HepG2 (cell line): Measurements from ENCODE around the gene HPCAL1. TPM values are rescaled to one million over a fixed set of nuclear protein-coding genes. Genes with fewer than 3 reads are reported as not detected.

ENCODE experiments used
- GATAD2A ChIP-seq: IDR thresholded peaks from 2 replicates; pipeline ENCODE4 v1.6.1; 2016
- MTA1 ChIP-seq: sonication (generic); formaldehyde crosslinking; IDR thresholded peaks from 2 replicates; pipeline ENCODE4 v1.4.0; 2020; ENCODE audit warnings: missing genetic modification reagents, mild to moderate bottlenecking, borderline replicate concordance
- NKX3-1 ChIP-seq: sonication (generic); formaldehyde crosslinking; IDR thresholded peaks from 2 replicates; pipeline ENCODE4 v1.5.0; 2020; ENCODE audit warnings: missing genetic modification reagents
- PHB2 ChIP-seq: fragments of 450-650 bp; IDR thresholded peaks from 2 replicates; pipeline ENCODE4 v1.6.1; 2018; ENCODE audit not compliant: partially characterized antibody
- PHF5A ChIP-seq: IDR thresholded peaks from one replicate; pipeline ENCODE4 v1.6.1; 2018; ENCODE audit warnings: low read depth, missing genetic modification reagents; ENCODE audit not compliant: unreplicated experiment
- TCF7L2 ChIP-seq: IDR thresholded peaks from 2 replicates; pipeline ENCODE4 v1.6.1; 2011; ENCODE audit warnings: mild to moderate bottlenecking, low read depth, low read length, moderate library complexity
- ZBTB40 ChIP-seq, 2 experiments: fragments of 450-650 bp in 1 of 2; sonication (generic) in 1 of 2; formaldehyde crosslinking in 1 of 2; IDR thresholded peaks; 2 replicates each; pipeline versions ENCODE4 v1.6.1 to v1.8.0; 2016 to 2022; ENCODE audit warnings: antibody characterized with exemption in 1 of 2, mild to moderate bottlenecking in 1 of 2, missing genetic modification reagents in 1 of 2
- ZGPAT ChIP-seq: IDR thresholded peaks from 2 replicates; pipeline ENCODE4 v1.6.1; 2016; ENCODE audit warnings: mild to moderate bottlenecking
- ZNF580 ChIP-seq: IDR thresholded peaks from 2 replicates; pipeline ENCODE4 v1.6.1; 2016; ENCODE audit warnings: low read depth, borderline replicate concordance
- ZNF772 ChIP-seq: sonication (generic); formaldehyde crosslinking; IDR thresholded peaks from 2 replicates; pipeline ENCODE4 v1.5.0; 2020; ENCODE audit warnings: mild to moderate bottlenecking, missing genetic modification reagents
- polyA plus RNA-seq, 8 experiments: library from polyadenylated mRNA; depleted of rRNA in 3 of 8; stranded (reverse) in 7 of 8; unstranded in 1 of 8; fragments of >200 nt; fragmentation: Illumina TruSeq in 4 of 8; extraction: Trizol in 4 of 8; gene quantifications; 2 replicates each; pipeline versions ENCODE4 v1.2.1 to v1.2.3, GENCODE V29; 2011 to 2016; ENCODE audit warnings: low read depth in 4 of 8, missing spikeins in 1 of 8, mixed read lengths in 1 of 8; ENCODE audit not compliant: insufficient read depth in 1 of 8
- total RNA-seq, 5 experiments: library from RNA; depleted of rRNA; stranded (reverse); fragments of >200 nt; fragmentation: Illumina TruSeq; extraction: Trizol; gene quantifications; 2 replicates each; pipeline ENCODE4 v1.2.3, GENCODE V29; 2016; ENCODE audit warnings: low read depth in 1 of 5
- TF ChIP-seq, protein P1 (sequence below): sonication (generic); formaldehyde crosslinking; IDR thresholded peaks from 2 replicates; pipeline ENCODE4 v1.4.0; 2020; ENCODE audit warnings: low read depth, mild to moderate bottlenecking, missing genetic modification reagents
- TF ChIP-seq, protein P2 (sequence below): sonication (generic); formaldehyde crosslinking; IDR thresholded peaks from 2 replicates; pipeline ENCODE4 v1.4.0; 2020; ENCODE audit warnings: mild to moderate bottlenecking, missing genetic modification reagents
- TF ChIP-seq, protein P3 (sequence below): IDR thresholded peaks from 2 replicates; pipeline ENCODE4 v1.6.1; 2016; ENCODE audit warnings: control low read depth

The HPCAL1 gene
- total and polyA plus RNA-seq, 2 of the 13 experiments (the other 11 are each of a cell fraction or from before 2014, with no cell fraction given): 29.5 to 29.9 TPM

GRCh38 chr2:10329880-10330699 lies 27.4 kb downstream of the HPCAL1 start (continued):
- TF ChIP-seq, protein P1, sequence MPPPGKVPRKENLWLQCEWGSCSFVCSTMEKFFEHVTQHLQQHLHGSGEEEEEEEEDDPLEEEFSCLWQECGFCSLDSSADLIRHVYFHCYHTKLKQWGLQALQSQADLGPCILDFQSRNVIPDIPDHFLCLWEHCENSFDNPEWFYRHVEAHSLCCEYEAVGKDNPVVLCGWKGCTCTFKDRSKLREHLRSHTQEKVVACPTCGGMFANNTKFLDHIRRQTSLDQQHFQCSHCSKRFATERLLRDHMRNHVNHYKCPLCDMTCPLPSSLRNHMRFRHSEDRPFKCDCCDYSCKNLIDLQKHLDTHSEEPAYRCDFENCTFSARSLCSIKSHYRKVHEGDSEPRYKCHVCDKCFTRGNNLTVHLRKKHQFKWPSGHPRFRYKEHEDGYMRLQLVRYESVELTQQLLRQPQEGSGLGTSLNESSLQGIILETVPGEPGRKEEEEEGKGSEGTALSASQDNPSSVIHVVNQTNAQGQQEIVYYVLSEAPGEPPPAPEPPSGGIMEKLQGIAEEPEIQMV (CRISPR knock-in tag): no peak
- TF ChIP-seq ZGPAT (no peak), ZBTB40 (IDR thresholded peaks at IDR 0.05) (no peak), ZBTB40 (CRISPR knock-in tag; IDR thresholded peaks at IDR 0.05) (no peak), PHB2 (no peak), GATAD2A (CRISPR knock-in tag) (peak; percentile 23; the same call in 1 of the 2 replicates), ZNF772 (CRISPR knock-in tag) (peak; percentile 18; the same call in 1 of the 2 replicates), NKX3-1 (CRISPR knock-in tag) (no peak), TCF7L2 (no peak), PHF5A (no peak), ZNF580 (CRISPR knock-in tag) (no peak), MTA1 (0 out of 2 replicates have a peak, but pooled peaks have one; percentile 30)
- TF ChIP-seq, protein P2, sequence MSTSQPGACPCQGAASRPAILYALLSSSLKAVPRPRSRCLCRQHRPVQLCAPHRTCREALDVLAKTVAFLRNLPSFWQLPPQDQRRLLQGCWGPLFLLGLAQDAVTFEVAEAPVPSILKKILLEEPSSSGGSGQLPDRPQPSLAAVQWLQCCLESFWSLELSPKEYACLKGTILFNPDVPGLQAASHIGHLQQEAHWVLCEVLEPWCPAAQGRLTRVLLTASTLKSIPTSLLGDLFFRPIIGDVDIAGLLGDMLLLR (CRISPR knock-in tag): no peak
- TF ChIP-seq, protein P3, sequence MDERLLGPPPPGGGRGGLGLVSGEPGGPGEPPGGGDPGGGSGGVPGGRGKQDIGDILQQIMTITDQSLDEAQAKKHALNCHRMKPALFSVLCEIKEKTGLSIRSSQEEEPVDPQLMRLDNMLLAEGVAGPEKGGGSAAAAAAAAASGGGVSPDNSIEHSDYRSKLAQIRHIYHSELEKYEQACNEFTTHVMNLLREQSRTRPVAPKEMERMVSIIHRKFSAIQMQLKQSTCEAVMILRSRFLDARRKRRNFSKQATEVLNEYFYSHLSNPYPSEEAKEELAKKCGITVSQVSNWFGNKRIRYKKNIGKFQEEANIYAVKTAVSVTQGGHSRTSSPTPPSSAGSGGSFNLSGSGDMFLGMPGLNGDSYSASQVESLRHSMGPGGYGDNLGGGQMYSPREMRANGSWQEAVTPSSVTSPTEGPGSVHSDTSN (CRISPR knock-in tag): no peak
